ENCODE results near the gene MICAL3.
"Not testable (repeated sequence)": the region's sequence is repeated elsewhere in the genome, so short reads cannot be mapped to it uniquely, and the experiment has no call there.

The MICAL3 gene

DNA sequence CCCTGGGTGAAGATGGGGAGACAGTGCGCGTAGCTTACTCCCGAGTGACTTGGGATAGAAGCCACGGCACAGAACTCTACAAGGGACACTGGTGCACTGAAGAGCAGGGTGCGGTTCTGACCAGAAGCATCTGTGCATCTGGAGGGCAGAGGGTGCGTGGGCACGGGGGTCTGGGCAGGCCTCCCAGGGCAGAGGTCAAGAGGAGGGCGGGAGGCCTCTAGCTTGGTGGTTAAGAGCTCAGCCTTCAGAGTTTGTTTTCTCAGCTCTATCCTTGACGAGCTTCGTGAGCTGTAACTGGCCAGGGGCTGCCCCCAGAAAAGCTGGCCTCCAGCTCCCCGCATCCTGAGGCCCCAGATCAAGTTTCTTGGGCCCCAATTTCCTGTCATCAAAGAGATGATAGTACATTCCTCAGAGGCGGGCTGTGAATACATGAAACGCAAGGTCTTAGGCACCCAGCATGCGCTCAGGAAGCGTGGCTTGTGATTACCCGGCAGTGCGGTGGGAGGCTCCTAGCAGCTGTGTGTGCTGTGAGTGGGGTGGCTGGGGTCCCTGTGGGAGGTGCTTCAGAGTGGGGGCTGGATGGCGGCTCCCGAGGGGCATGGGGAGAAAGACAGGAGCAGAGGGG is 244.1 kb downstream of the MICAL3 start:
- DNase-seq (ENCODE audit: low read depth, low spot score), result no peak

DNA sequence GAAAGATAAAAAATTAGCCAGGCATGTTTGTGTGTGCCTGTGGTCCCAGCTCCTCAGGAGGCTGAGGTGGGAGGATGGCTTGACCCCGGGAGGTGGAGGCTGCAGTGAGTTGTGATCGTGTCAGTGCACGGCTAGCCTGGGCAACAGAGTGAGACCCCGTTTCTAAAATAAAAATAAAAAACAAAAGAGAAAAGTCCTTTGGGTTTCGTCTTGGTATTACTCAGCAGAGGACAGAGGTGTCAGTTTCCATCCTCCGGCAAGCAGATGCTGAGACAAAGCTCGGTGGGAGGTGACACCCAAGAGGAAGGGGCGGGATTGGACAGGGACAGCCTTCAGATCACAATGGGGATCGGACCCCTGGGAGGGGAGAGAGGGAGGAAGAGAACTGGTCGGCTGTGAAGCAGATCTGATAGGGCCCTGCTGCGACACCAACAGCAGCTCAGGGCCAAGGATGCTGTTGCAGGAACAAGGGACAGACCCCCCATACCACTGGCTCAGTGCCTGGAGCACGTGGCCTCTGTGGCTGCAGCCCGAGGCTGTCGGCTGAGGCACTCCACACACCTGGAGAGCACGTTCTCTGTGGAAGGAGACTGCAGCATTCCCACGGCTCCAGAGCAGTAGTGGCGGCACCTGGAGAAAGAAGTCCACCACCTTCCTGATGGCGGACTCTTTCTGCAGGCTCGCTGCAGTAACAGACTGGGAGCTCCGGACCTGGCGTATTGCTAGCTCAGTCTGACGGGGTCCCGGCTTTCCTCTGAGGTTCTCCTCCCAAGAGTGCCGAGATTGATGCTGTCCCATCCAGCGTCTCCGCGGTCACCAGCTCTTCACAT is 244.9 kb downstream of the MICAL3 start:
- no peak for DNase-seq (ENCODE audit: low read depth, low spot score)

DNA sequence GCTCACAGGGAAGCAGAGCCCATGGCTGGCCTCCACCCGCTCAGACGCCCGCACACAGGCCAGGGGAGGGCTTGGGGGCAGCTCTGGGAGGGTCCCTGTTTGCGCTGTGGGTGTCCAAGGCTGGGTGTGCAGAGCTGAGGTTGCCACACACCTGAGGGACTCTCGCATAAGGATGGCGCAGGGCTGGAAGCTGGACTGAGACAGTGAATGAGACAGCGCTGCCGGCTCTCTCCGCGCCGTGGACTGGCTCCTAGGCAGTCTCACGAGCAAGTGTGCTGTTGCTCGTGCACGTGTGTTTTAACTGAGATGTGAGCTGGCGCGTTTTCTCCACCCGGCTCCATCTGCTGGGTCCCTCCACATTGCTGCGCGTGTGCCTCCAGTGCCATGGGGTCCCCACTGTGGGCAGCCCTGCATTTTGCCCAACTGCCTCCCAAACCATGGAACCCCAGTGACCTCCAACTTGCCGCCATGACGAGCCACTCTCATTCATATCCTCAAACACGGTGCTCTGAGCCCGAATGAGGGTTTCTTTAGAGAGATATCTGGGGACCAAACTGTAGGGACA is 245.9 kb downstream of the MICAL3 start:
- DNase-seq (ENCODE audit: low read depth, low spot score), result no peak

DNA sequence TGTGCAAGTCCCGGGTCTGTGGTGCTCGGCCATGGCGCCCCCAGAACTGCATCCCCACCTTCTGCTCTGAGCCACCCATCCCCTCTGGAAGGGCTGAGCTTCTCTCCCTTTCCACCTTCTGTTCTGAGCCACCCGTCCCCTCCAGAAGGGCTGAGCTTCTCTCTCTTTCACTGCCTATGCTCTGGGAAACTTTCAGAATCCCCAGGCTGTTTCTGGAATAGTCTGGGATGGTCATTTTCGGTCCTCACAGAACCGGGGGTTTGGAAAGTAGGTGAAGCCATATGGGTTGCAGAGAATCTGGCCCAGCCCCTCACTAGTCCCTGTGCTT is 246.7 kb downstream of the MICAL3 start:
- DNase-seq (ENCODE audit: low read depth, low spot score), result no peak

DNA sequence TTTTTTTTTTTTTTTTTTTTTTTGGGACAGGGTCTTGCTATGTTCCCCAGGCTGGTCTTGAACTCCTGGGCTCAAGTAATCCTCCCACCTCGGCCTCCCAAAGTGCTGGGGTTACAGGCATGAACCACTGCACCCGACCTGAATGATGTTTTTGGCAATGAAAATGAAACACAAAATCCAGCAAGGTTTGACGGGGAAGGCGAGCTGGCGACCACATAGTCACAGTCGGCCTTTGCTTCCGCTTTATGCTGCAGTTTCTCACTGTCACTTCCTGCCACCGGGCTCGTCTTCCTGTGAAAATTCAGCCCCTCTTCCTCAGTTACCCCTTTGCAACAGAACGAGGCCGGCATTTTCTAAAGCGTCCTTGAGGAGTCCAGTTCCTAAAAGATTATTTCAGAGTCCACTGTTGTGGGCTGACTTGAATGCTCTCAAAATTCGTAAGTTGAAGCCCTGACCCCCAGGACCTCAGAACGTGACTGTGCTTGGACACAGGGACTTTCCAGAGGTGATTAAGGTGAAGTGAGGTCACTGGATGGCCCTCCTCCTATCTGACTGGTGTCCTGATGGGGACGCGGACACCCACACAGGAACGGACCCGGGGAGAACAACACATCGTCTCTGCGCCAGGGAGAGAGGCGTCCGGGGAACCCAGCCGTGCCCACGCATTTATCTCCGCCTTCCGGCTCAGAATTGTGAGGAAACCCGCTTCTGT is 247.2 kb downstream of the MICAL3 start:
- DNase-seq (ENCODE audit: low read depth, low spot score), result no peak

DNA sequence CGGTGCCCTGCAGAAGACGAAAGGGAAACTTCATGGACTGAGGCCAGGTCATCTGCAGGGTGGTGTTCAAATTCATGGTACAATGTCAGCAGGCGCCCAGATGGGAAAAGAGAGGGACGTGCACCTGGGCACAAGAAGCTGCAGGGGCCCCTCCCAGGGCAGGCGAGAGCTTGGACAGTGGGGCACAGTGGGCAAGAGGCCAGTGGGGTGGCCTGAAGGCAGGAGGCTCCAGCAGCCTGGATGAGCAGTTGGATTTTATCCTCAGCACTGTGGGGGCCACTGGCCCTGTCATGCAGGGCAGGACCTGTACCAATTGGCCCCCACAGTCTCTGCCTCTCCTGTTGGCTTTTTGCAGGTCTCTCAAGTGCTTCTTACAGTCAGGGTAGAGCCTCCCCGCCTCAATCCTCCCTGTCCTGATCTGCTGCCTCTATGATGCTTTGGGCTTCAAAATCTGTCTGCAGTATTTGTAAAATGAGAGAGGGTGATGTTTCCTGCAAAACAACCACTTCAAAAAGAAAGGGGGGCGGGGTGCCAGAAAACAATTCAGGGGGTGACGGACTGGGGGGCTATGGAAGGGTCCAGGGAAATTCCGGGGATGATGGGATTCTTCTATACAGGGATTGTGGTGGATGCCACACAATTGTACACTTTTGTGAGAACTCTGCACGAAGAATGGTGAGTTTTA is 248.4 kb downstream of the MICAL3 start:
- DNase-seq (ENCODE audit: low read depth, low spot score), result no peak

DNA sequence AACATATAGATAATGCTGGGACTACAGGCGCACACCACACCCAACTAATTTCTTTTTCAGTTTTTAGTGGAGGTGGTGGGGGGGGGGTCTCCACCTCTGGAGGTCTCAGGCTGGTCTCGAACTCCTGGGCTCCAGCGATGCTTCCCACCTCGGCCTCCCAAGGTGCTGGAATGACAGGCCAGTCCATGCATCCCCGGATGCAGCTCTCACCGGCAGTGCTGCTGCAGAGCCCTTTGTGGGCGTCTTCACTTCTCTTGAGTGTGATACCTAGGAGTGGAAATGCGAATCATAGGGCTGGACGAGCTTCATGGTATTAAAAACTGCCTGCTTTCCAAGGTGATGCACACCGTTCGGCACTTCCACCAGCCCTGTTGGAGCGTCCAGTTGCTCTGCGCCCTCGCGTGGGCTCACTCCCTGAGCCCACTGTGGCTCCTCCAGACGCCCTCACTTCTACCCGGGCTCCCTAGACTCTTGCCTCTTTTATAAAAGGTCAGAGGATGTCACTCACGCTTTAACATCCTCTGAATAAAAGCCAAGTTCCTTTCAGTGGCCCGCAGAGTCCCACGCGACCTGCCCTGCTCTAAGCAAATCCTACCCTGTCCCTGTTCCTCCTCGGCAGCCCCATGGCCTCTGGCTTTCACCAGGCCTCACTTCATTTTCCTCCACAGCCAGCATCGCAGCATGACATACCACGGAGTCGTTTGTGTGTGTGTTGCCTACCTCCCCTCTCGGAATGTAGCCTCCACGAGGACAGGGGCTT is 249.3 kb downstream of the MICAL3 start:
- DNase-seq (ENCODE audit: low read depth, low spot score), result no peak

DNA sequence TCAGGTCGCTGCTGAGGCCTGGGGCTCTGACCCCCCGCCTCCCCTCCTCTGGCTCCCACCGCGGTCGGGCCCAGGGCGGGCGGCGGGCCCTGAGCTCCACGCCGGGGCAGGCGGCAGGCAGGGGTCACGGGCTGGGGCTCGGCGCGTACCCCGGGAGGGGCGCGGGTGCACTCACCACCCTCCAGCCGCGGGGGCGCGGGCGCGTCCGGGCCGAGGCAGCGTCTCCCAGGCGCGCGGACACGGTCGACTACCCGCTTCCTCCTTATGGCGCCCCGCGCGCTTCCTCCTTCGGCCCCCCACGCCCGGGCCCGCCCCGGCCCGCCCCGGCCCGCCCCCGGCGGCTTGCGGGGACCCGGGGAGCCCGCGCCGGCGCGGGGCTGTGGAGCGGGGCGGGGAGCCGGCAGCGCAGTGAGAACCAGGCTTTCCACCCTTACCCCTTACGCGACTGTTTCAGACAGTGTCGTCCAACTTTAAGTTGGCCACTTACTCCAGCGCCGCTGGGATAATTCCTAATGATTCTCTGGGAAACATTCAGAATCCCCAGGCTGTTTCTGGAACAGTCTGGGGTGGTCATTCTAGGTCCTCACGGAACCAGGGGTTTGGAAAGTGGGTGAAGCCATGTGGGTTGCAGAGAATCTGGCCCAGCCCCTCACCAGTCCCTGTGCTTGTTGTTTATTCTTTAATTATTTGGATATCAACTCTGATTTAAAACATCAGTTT is 250.0 kb downstream of the MICAL3 start, which contains the start of gene BID:
TSS of gene BID (minus strand) at position 264 of the 720 bp plus-strand sequence. CDS start 24,353 bp downstream, outside the sequence.
- DNase-seq (ENCODE audit: low read depth, low spot score), result no peak

DNA sequence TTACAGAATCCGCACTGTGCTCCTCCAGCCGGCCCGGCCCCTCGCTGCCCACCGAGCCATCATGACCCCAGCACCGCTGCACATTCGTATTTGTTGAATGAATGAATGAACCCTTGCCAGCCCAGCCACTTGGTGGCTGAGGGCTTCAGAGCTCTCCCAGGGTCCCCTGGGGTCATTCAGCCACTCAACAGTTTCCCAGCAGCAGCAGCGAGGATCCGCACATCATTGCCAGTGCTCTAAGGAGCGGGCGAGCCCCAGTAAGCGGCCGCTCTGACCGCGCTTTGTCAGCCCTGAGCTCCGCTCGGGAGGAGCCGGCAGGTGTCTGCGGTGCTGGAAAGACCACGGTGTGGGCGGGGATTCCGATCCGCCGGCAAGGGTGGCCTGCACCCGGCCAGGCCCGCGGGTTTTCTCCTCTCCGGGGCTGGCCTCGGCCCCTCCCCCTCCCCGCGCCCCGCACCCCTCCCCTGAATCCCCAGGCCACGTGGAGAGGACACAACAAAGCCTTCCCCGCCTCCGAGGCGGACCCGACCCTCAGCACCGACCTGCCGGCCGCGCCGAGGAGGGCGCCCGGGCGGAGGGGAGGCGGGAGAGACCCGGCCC is 250.7 kb downstream of the MICAL3 start:
- DNase-seq (ENCODE audit: low read depth, low spot score), result no peak

DNA sequence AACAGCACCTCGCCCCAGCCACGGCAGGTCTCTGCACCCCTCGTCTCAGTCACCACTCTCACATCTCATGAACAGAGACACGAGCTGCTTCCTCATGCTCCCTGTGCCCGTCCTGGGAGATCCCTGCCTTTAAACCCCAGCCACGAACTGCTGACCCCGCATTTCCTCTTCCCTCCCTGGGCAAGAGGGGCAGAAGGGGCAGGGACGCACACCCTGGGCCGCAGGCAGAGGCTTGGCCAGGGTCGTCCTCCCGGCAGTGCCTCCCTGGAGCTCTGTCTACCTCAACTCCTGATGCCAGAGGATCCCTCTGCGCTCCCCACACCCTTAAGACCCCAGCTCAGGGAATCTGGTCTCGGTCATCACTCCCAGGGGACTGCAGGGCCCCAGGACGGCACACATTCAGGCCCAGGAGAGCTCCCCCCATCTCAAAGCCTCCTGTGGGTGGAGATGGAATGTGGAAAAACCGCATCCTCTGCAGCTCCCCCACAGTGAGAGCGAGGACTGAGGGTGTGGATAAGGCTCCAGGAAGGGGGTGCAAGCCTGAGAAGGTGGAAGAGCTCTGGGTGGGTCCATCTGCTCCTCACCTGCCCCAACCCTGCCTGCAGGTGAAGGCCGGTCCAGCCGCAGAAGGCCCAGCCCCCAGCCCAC is 251.3 kb downstream of the MICAL3 start:
- DNase-seq (ENCODE audit: low read depth, low spot score), result no peak

DNA sequence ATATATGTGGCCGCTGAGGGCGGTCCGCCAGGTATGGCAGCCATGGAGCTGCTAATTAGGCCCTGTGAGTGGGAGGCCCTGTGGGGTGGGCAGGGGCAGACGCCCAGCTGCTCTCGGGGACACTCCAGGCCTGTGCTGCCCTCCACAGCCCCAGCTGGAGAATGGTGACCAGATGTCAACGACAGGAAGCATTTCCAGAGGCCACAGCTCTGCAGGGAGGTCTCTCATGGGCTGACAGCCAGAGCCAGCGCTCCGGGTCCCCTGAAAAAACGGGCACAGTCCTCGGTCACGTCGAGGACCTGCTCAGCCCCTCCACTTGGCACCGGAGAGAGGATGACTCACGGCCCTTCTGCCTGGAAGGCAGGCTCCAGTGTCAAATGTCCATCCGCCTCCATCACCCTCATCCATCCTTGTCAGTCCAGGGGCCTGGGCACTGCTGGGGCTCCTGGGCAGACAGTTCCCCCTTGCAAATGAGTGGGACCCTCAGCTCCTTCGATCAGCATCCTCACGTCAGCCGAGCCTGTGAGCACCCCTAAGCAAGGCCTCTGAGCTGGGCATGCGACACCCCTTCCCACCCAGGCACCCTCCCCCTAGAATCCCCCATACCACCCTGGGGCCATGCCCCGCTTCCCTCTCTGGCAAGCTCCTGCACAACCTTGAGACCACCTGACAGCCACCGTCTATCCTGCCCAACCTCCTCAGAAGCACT is 252.0 kb downstream of the MICAL3 start:
- no peak for DNase-seq (ENCODE audit: low read depth, low spot score)

DNA sequence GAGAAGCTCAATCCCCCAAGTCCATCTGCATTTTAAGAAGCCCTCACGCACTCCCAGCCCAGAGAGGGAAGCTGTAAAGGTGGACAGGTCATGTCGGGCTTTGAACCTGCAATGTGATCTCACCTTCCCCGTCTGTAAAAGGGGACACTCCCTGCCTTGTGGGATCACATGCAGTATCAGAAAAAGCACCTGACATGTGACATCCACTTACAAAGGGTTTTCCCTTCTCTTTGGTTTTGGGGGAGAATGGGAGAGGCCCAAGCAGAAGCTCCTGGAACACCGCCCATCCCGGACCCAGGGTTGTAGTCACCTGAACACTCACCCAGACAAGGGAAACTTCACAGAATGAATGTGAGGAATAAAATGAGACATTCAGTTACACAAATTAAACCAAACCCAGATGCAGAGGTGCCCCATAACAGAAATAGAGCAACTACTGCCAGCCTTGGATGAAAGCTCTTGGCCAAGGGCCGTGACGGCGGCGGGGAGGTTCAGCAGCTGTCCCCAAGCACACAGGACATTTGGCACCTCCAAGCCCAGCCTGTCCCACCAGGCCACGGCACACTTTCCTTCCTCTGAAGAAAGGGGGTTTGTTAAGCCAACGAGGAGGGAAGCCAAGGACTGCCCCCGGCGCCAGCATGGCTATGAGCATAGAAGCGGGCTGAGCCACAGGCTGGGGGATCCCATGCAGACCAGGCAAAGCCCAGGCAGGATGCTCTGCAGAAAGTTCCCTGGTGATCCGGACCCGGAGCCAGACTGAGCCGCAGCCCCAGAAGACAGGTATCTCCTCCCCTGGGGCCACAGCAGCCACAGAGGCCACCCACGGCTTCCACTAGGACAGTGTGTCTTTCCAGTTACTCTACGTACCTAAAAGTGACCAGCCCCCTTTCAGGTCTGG is 253.9 kb downstream of the MICAL3 start:
- DNase-seq (ENCODE audit: low read depth, low spot score), result no peak

DNA sequence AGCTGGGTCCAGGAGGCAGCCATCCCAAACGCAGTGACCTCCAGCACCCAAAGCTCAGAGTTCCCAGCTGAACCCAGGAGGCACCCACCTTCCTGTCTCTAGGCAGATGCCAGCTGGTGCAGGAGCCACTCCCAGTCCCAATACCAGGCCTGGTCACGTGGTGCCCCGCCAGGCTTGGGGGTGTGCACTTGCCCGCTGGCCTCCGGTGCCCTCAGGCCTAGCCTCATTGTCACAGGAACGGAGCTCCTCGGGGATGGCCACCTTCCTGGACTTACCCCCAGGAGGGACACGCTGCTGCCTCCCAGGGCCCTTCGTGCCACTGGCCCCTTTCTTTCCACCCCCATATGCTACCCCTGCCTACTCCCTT is 254.7 kb downstream of the MICAL3 start:
- DNase-seq (ENCODE audit: low read depth, low spot score), result no peak

DNA sequence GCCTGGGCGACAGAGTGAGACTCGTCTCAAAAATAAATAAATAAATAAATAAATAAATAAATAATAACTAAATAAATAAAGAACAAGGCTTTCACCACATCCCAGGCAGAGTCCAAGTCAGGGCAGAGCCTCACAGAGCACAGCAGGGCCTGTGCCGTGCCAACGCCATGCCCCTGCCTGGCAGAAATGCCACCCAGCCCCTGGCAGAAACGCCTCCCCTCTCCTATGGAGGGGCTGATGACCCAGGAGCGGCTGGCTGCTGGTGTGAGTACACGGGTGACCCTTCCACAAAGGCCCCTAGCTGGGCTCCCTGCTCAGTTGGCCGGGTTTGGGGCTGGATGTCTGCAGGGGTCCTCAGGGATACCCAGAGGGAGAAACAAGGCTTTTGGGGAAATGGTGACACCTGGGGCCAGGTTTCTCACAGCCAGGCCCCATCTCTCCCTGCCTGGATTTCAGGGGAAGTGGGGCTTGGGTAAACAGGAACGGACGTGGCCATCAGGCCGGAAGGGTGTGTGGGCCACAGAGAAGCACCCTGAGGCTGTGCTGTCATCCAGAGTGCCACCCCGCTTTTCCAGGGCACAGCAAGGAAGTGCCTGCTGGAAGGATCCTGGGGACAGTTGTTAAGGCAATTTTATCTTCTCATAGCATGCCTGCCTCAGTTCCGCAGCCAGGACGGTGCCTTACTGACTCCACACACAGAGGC is 255.2 kb downstream of the MICAL3 start:
- no peak for DNase-seq (ENCODE audit: low read depth, low spot score)

DNA sequence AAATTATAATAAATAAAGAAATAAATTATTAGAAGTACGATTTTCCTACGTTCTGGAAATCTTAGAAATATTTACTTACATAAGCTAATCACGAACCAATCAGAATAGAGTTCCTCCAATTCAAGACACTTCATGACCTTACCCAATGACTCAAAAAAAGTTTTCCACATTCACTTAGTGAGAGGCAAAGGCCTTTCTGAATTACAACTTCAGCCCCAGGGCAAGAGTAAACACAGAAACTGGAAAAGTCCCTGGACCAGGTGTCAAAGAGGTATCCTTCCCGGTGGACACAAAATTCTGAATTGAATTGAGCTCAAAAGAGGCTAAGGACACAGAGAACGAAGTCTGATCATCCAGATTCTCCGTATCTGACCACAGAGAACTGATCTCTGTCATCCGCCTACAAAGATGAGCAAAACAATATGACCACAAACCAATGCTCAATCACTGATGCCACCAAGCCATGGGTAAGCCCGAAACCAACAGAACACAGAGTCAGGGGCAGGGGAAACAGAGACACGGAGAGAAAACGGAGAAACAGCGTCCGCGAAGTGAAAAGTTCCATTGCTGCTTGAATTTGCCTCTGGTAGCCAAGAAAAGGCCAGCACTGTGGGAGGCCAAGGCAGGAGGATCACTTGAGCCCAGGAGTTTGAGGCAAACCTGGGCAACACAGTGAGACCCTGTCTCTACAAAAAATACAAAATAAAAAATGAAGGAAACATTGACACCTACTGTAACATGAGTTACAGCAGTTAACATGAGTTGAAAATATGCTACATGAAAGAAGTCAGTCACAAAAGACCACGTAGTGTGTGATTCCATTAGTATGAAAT is 256.9 kb downstream of the MICAL3 start:
- DNase-seq (ENCODE audit: low read depth, low spot score), result no peak

DNA sequence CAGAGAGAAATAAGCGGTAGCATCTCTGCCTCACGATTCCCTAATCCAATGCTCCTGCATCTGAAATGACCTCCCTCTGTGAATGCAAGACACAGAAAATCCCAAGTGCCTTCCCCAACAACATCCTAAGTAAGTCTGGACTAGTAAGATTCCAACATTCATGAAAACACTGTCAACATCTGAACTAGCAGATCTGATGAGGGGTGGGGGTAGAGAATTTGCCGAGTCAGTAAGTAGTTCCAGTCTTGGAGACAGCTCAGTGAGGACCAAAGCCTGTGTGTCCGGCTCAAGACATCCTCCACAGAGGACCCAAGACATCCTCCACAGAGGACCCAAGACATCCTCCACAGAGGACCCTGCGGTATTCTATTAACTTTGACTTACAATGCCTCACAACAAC is 259.5 kb downstream of the MICAL3 start:
- not testable (repeated sequence) for DNase-seq (ENCODE audit: low read depth, low spot score)
